Neural progenitor cell (in vitro differentiated cells): ENCODE measurements around the gene C19orf25.

Experiments
- EZH2 ChIP-seq: fragments of 200-600 bp; sonication (generic); IDR thresholded peaks from 2 replicates; pipeline ENCODE4 v1.6.1; 2017; ENCODE audit warnings: antibody characterized with exemption, mild to moderate bottlenecking, moderate library complexity
- TF ChIP-seq, protein P1 (sequence below): fragments of 200-600 bp; sonication (generic); IDR thresholded peaks from 2 replicates; pipeline ENCODE4 v1.5.1; 2017; ENCODE audit warnings: antibody characterized with exemption, mild to moderate bottlenecking

DNA sequence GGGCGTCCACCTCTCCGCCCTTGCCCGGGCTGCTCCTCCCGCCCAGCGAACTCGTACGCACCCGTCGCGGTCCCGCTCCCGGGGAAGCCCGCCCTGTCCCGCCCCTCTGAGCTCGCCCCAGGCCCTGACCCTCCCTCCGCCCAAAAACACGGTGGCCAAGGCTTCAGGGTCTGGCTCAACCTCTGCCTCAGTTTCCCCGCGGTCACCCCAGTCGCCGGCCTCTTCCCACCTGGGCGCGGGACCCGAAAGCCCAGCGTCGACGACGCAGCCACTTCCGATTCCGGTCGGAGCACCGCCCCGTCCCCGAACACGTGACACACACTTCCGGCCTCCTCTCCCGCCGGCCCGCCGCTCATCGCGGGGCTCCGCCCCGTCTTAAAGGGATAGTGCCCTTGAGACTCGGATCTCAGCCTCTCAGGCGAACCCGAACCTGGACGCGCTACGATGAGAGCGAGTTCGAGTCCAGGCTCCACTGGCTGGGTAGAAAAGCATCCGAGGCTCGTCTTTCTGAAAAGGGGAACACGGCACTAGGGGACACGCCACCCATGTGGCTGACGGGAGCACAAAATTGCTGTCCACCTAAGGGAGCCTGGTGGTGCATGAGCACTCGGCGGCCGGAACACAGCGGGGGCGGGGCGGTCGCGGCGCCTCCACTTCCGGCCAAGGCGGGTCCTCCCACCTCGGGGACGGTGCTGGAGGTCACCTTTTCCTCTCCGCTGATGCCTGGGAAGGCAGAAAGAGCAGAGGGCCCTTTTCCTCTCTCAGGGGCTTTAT is at the start of gene C19orf25:
- TF ChIP-seq, protein P1, sequence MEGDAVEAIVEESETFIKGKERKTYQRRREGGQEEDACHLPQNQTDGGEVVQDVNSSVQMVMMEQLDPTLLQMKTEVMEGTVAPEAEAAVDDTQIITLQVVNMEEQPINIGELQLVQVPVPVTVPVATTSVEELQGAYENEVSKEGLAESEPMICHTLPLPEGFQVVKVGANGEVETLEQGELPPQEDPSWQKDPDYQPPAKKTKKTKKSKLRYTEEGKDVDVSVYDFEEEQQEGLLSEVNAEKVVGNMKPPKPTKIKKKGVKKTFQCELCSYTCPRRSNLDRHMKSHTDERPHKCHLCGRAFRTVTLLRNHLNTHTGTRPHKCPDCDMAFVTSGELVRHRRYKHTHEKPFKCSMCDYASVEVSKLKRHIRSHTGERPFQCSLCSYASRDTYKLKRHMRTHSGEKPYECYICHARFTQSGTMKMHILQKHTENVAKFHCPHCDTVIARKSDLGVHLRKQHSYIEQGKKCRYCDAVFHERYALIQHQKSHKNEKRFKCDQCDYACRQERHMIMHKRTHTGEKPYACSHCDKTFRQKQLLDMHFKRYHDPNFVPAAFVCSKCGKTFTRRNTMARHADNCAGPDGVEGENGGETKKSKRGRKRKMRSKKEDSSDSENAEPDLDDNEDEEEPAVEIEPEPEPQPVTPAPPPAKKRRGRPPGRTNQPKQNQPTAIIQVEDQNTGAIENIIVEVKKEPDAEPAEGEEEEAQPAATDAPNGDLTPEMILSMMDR, result no peak
- peak; percentile 34 for TF ChIP-seq EZH2
